ENCODE data around the gene ABCE1. TPM values are rescaled to one million over a fixed set of nuclear protein-coding genes. Genes with fewer than 3 reads are reported as not detected.

ABCE1 gene
- total and polyA plus RNA-seq, 2 donors from 2014 or later: 14.8 to 46.4 TPM

GRCh38 chr4:145168581-145169187 lies 70.6 kb downstream of the ABCE1 start:
- TF ChIP-seq CTCF (IDR thresholded peaks at IDR 0.05; ENCODE audit: borderline replicate concordance, extremely low read depth, insufficient read depth): no peak
- Histone ChIP-seq H3K36me3 (ENCODE audit: control insufficient read depth in 2 of 3, insufficient read depth in 3 of 3, low read length in 3 of 3) (peaks cover 0 to 12% (median 8%) of the 10 kb centered on the region in 3 donors), H3K27ac (ENCODE audit: low read depth in 2 of 2, low read length in 2 of 2) (no peak overlapping the region), H3K27me3 (ENCODE audit: control insufficient read depth, insufficient read depth, low read length) (no peaks in the 10 kb centered on the region), H3K9me3 (ENCODE audit: control insufficient read depth in 2 of 3, insufficient read depth in 1 of 3, low read length in 3 of 3) (no peaks in the 10 kb centered on the region), H3K9ac (ENCODE audit: low read length in 3 of 3) (no peak overlapping the region), H3K4me1 (ENCODE audit: control insufficient read depth in 2 of 3, insufficient read depth in 2 of 3, low read depth in 1 of 3, low read length in 3 of 3) (peaks cover 0 to 3% (median 0%) of the 10 kb centered on the region in 3 donors), H3K4me3 (ENCODE audit: low read length in 3 of 3) (no peak overlapping the region)
- FAIRE-seq (no peak), DNase-seq (no peak)
- intact Hi-C loops (cut with DNase I): no loop called here

GRCh38 chr4:145170223-145170622 lies 72.1 kb downstream of the ABCE1 start:
- Histone ChIP-seq H3K4me3 (ENCODE audit: low read length in 3 of 3) (no peak overlapping the region), H3K27me3 (ENCODE audit: control insufficient read depth, insufficient read depth, low read length) (no peaks in the 10 kb centered on the region), H3K9ac (ENCODE audit: low read length in 3 of 3) (no peak overlapping the region), H3K36me3 (ENCODE audit: control insufficient read depth in 2 of 3, insufficient read depth in 3 of 3, low read length in 3 of 3) (peaks cover 2 to 15% (median 12%) of the 10 kb centered on the region in 3 donors), H3K4me1 (ENCODE audit: control insufficient read depth in 2 of 3, insufficient read depth in 2 of 3, low read depth in 1 of 3, low read length in 3 of 3) (peaks cover 0 to 3% (median 0%) of the 10 kb centered on the region in 3 donors), H3K9me3 (ENCODE audit: control insufficient read depth in 2 of 3, insufficient read depth in 1 of 3, low read length in 3 of 3) (no peaks in the 10 kb centered on the region), H3K27ac (ENCODE audit: low read depth in 2 of 2, low read length in 2 of 2) (no peak overlapping the region)
- TF ChIP-seq CTCF (IDR thresholded peaks at IDR 0.05; ENCODE audit: borderline replicate concordance, extremely low read depth, insufficient read depth): no peak
- DNase-seq: no peak
- no peak for FAIRE-seq
- intact Hi-C loops (cut with DNase I): no loop called here

- H3K9ac ChIP-seq (ENCODE audit: low read length in 3 of 3): no peak overlapping the region
- peaks cover 0 to 7% (median 0%) of the 10 kb centered on the region in 3 donors for H3K4me1 ChIP-seq (ENCODE audit: control insufficient read depth in 2 of 3, insufficient read depth in 2 of 3, low read depth in 1 of 3, low read length in 3 of 3)
- no peak for FAIRE-seq
Measured at GRCh38 chr4:145171911-145172310, 73.8 kb downstream of the ABCE1 start.

More at GRCh38 chr4:145171911-145172310, 73.8 kb downstream of the ABCE1 start:
- no peak for DNase-seq
- intact Hi-C loops (cut with DNase I): no loop called here
- no peak for TF ChIP-seq CTCF (IDR thresholded peaks at IDR 0.05; ENCODE audit: borderline replicate concordance, extremely low read depth, insufficient read depth)
- Histone ChIP-seq H3K4me3 (ENCODE audit: low read length in 3 of 3) (no peak overlapping the region), H3K27me3 (ENCODE audit: control insufficient read depth, insufficient read depth, low read length) (no peaks in the 10 kb centered on the region), H3K9me3 (ENCODE audit: control insufficient read depth in 2 of 3, insufficient read depth in 1 of 3, low read length in 3 of 3) (no peaks in the 10 kb centered on the region), H3K27ac (ENCODE audit: low read depth in 2 of 2, low read length in 2 of 2) (no peak overlapping the region), H3K36me3 (ENCODE audit: control insufficient read depth in 2 of 3, insufficient read depth in 3 of 3, low read length in 3 of 3) (peaks cover 2 to 15% (median 12%) of the 10 kb centered on the region in 3 donors)
